ENCODE results near the gene NOL12.

- TF ChIP-seq USF1 (IDR thresholded peaks at IDR 0.05; ENCODE audit: borderline replicate concordance, low read depth) (no peak), CTCF (IDR thresholded peaks at IDR 0.05) (no peak), RCOR1 (IDR thresholded peaks at IDR 0.05; ENCODE audit: low read length) (no peak), PBX3 (IDR thresholded peaks at IDR 0.05) (no peak), SIN3A (IDR thresholded peaks at IDR 0.05; ENCODE audit: borderline replicate concordance, low read depth, low read length) (no peak), POLR2AphosphoS5 (IDR thresholded peaks at IDR 0.05; ENCODE audit: low read depth, low read length) (no peak; the same call in 1 of the 2 replicates), EZH2phosphoT487 (IDR thresholded peaks at IDR 0.05; ENCODE audit: borderline replicate concordance, low read depth) (no peak), GABPA (IDR thresholded peaks at IDR 0.05; ENCODE audit: low read depth) (no peak), ZBTB33 (IDR thresholded peaks at IDR 0.05; ENCODE audit: borderline replicate concordance, low read depth) (no peak; the same call in 1 of the 2 replicates), ELF1 (IDR thresholded peaks at IDR 0.05) (no peak; the same call in 1 of the 2 replicates), CHD2 (IDR thresholded peaks at IDR 0.05; ENCODE audit: low read length, partially characterized antibody) (no peak), EP300 (IDR thresholded peaks at IDR 0.05; ENCODE audit: borderline replicate concordance in 1 of 2, low read depth in 1 of 2, low read length in 1 of 2) (no peak)
These were observed 8.6 kb upstream of the NOL12 start for GRCh38 chr22:37677493-37677974.

Data from SK-N-SH (cell line).